Activated naive CD8-positive, alpha-beta T cell (primary cell): ENCODE measurements around the gene HPCA.

Experiments
- H3K27ac Mint-ChIP-seq: one replicate; pipeline ENCODE4 v1.8.0; 2021; ENCODE audit warnings: mixed read lengths
- H3K27me3 Mint-ChIP-seq: one replicate; pipeline ENCODE4 v1.8.0; 2021; ENCODE audit warnings: mixed read lengths
- H3K36me3 Mint-ChIP-seq: one replicate; pipeline ENCODE4 v1.8.0; 2021; ENCODE audit warnings: mixed read lengths
- H3K4me1 Mint-ChIP-seq: one replicate; pipeline ENCODE4 v1.8.0; 2021; ENCODE audit warnings: low read depth, mixed read lengths
- H3K4me3 Mint-ChIP-seq: one replicate; pipeline ENCODE4 v1.8.0; 2021; ENCODE audit warnings: mild to moderate bottlenecking, mixed read lengths
- H3K9me3 Mint-ChIP-seq: one replicate; pipeline ENCODE4 v1.8.0; 2021; ENCODE audit warnings: low read depth, mixed read lengths

The HPCA gene

GRCh38 chr1:32886004-32886827 lies at the start of gene HPCA:
Gene HPCA (plus strand): TSS chr1:32886491. CDS start chr1:32888899, 2,408 bp downstream.
- peak within 1 kb of the TSS; percentile 42 for H3K4me3 Mint-ChIP-seq
- no peak within 1 kb of the TSS for H3K27ac Mint-ChIP-seq

DNA sequence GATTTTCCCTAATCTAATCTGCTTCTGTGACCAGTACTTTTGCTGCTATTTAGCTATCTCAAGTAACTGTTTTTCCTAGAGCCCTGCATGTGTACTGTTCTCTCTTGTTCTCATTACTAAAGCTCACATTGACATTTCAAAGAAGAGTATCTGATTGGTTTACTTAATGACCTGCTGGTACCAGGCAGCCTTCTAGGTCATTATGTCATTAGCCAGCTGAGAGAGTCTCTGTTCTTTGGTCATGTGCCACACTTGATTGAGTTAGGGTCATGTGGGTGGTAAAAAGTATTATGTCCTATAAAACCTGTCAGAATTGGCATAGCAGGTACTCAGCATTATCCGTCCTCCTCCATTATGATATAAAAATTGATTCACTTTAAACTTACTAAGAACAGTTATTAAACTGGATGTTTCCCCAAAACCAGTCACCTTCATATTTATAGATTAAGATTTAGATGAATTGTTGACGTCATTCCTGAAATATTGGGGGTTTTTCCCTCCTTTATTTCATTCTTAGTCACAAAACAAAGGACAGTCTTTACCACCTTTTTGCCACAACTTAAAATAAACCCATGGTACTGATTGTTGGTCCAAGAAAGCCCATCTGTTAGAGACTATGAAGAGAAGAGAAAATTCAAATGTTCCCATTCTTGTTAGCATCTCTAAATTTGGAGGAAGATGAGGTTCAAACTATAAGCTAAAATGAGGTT lies 37.8 kb upstream of the HPCA start:
- Mint-ChIP-seq H3K9me3 (no peaks in the 10 kb centered on the region), H3K4me1 (peaks cover 2% of the 10 kb centered on the region)

More at GRCh38 chr1:32886004-32886827, at the start of gene HPCA:
- H3K4me1 Mint-ChIP-seq, result peaks cover 7% of the 10 kb centered on the region
- peaks cover 30% of the 10 kb centered on the region for H3K27me3 Mint-ChIP-seq
- H3K36me3 Mint-ChIP-seq, result no peaks in the 10 kb centered on the region
- no peaks in the 10 kb centered on the region for H3K9me3 Mint-ChIP-seq

DNA sequence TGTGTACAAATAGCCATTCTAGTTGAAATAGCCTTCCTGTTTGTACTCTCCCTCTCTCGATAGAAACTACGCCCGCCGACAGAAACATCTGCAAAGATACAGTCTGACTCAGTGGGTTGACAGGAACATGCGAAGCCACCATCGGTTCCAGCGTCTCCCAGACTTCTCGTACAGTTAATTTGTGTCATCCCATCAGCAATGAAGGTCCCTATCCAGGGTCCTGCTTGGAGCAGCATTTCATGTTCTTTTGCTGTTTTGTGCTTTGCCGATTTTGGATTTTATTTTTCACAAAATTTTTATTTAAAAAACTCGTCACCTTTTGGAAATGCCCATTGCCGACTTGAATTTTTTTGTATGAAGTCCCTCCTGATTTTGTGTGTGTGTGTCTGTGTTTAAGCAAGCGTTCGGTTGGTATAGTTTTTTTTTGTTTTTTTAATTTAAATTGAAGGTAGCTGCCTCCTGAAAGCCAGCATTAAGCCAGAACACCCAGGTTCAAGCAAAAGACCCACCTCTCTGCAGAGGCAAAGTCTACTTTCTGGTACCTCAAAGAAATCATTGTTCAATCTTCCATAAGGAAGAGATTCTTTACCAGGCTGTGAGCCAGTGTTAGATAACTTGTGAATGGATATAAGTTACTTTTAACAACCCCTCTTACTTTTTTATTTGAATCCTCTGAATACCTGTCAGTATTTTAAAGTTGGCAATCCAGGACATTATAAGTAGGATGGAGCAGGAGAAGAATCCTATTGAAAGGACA lies 30.3 kb upstream of the HPCA start:
- Mint-ChIP-seq H3K27ac (no peak overlapping the region), H3K4me1 (no peaks in the 10 kb centered on the region), H3K36me3 (peaks cover 22% of the 10 kb centered on the region), H3K4me3 (no peak overlapping the region), H3K27me3 (no peaks in the 10 kb centered on the region), H3K9me3 (no peaks in the 10 kb centered on the region)

More for the DNA sequence above, 37.8 kb upstream of the HPCA start:
- Mint-ChIP-seq H3K36me3 (peaks cover 19% of the 10 kb centered on the region), H3K27ac (no peak overlapping the region), H3K27me3 (no peaks in the 10 kb centered on the region), H3K4me3 (no peak overlapping the region)

DNA sequence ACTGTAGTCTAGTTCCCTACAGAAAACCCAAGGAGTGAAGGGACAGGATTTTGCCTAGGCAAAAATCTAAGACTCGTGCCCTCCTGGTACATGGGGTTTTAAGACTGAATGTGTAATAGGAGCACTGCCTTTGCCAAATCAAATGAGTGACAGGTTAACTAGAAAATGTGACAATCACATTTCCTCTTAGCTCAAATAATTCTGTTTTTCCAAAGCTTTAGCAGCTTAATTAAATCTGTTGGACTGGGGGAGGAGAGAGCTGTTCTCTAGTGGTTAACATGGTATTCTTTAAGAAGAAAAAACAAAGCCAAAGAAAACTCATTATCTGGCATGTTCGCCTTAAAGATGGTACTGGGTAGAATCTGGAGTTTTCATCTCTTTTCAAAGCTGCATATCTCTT lies 28.2 kb upstream of the HPCA start:
- H3K4me3 Mint-ChIP-seq, result no peak overlapping the region
- H3K9me3 Mint-ChIP-seq, result no peaks in the 10 kb centered on the region
- no peaks in the 10 kb centered on the region for H3K4me1 Mint-ChIP-seq
- H3K27me3 Mint-ChIP-seq, result no peaks in the 10 kb centered on the region
- peaks cover 22% of the 10 kb centered on the region for H3K36me3 Mint-ChIP-seq
- no peak overlapping the region for H3K27ac Mint-ChIP-seq

DNA sequence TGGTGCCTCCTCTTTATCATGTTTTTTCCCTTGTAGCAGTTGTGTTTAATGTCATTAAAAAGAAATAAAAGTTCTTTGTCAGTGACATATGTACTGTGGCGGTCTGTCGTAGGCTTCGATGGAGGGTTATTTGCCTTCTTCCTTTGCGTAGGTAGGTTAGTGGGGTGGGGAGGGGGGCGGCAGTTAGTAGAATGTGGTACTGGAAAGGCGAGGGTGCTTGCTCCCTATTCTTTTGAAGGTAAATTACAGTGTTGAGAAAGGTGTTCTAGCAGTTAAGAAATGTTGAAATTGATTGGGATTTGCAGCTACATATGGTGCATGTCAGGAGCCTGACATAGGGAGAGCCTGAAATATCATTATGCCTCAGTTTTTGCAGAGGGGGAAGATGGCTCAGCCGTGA lies 27.5 kb upstream of the HPCA start:
- peaks cover 22% of the 10 kb centered on the region for H3K36me3 Mint-ChIP-seq
- H3K9me3 Mint-ChIP-seq, result no peaks in the 10 kb centered on the region
- no peak overlapping the region for H3K4me3 Mint-ChIP-seq
- H3K27me3 Mint-ChIP-seq, result no peaks in the 10 kb centered on the region
- H3K27ac Mint-ChIP-seq, result no peak overlapping the region
- H3K4me1 Mint-ChIP-seq, result no peaks in the 10 kb centered on the region

DNA sequence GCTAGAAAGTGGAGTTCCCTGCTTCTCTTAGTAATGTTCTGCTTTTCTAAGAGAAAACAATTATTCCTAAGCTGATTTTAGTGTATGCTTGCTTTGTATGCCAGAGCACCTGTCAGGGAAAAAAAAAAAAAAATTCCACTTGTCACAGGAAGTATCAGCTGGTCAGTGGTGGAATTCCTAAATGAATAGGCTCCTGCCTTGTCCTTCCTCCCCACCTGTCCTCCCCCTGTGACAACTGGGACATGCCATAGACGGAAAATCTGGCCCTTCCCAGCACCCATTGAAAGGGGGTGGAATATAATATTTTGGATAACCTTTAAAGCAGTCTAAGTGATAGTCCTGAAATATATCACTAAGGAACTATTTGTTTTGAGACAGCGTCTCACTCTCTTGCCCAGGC lies 26.4 kb upstream of the HPCA start:
- H3K27me3 Mint-ChIP-seq, result no peaks in the 10 kb centered on the region
- H3K4me3 Mint-ChIP-seq, result no peak overlapping the region
- H3K27ac Mint-ChIP-seq, result no peak overlapping the region
- H3K36me3 Mint-ChIP-seq, result peaks cover 16% of the 10 kb centered on the region
- no peaks in the 10 kb centered on the region for H3K9me3 Mint-ChIP-seq
- H3K4me1 Mint-ChIP-seq, result no peaks in the 10 kb centered on the region

- Mint-ChIP-seq H3K4me1 (no peaks in the 10 kb centered on the region), H3K4me3 (no peak overlapping the region), H3K27ac (no peak overlapping the region), H3K27me3 (no peaks in the 10 kb centered on the region), H3K36me3 (peaks cover 15% of the 10 kb centered on the region), H3K9me3 (no peaks in the 10 kb centered on the region)
Measured at GRCh38 chr1:32860566-32860965, 25.7 kb upstream of the HPCA start.

DNA sequence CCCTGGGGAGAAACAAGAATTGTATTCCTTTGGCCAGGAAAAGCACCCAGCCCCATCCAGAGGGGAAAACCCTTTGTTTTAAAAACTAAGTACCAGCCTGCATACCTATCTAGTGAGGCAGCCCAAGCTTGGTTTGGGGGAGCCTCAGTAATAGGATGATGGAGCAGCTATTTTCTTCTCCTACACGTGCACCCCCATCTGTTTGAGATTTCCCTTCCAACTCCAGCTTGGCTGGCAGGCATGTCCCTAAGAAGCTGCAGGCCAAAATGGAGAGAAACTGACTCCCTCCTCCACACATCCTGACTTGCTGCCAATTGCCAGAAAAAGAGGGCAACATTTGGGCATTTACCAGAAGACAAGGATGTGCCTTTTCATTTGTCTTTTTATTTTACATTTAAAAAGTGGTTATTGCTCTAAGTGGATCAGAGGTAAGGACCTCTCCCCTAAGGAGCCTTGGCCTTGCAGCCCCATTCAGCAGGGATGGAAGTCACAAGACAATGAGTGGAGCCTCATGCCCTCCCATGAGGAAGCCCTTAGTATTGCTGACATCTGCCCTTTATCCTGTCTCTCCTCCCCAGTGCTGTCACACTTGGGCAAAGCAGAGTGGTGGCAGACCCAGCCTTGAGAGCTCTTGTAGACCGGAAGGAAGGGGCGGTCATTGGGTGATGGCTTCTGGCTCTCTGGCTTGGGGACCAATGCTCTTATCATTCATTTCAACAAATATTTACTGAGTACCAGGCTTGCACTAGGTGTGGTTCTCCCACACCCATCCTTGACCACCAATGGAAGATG lies 24.2 kb upstream of the HPCA start:
- Mint-ChIP-seq H3K27ac (no peak overlapping the region), H3K4me3 (no peak overlapping the region), H3K27me3 (no peaks in the 10 kb centered on the region), H3K4me1 (no peaks in the 10 kb centered on the region), H3K36me3 (peaks cover 20% of the 10 kb centered on the region), H3K9me3 (no peaks in the 10 kb centered on the region)

- peaks cover 21% of the 10 kb centered on the region for H3K36me3 Mint-ChIP-seq
- no peaks in the 10 kb centered on the region for H3K27me3 Mint-ChIP-seq
- no peaks in the 10 kb centered on the region for H3K9me3 Mint-ChIP-seq
- no peaks in the 10 kb centered on the region for H3K4me1 Mint-ChIP-seq
- H3K4me3 Mint-ChIP-seq, result no peak overlapping the region
- H3K27ac Mint-ChIP-seq, result no peak overlapping the region
Measured at GRCh38 chr1:32863218-32863880, 22.9 kb upstream of the HPCA start.

- Mint-ChIP-seq H3K4me3 (no peak overlapping the region), H3K36me3 (peaks cover 25% of the 10 kb centered on the region), H3K9me3 (no peaks in the 10 kb centered on the region), H3K27ac (no peak overlapping the region), H3K4me1 (no peaks in the 10 kb centered on the region), H3K27me3 (no peaks in the 10 kb centered on the region)
Measured at GRCh38 chr1:32863881-32864245, 22.4 kb upstream of the HPCA start.

DNA sequence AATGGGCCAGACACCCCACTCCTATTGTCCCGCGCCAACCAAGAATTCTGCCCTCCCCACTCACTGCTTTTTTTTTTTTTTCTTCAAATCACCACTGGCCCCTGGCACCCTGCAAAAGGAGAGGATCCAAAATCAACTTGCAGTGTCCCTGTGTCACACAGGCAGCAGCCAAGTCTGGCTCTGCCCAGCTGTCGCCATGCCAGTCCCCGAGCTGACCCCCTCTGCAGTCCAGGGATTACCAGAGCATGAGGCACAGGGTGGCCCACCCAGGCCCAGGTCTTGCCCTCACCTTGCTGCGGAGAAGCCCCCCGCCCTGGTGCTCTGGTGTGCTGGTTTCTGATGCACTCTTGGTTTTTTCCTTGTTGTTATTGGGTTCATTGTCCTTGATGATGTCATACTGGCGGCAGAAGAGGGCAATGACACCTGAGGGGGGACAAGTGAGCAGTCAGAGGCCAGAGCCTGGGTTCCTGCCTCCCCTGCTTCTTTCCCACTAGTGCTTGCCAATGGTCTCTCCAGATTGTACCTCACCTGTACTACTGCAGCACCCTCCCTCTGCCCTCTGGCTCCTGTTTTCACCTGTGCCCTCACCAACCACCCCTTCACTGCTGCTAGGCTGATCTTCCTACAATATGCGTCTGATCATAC lies 21.8 kb upstream of the HPCA start:
- Mint-ChIP-seq H3K36me3 (peaks cover 25% of the 10 kb centered on the region), H3K9me3 (no peaks in the 10 kb centered on the region), H3K27me3 (peaks cover 6% of the 10 kb centered on the region), H3K4me1 (peaks cover 2% of the 10 kb centered on the region), H3K4me3 (no peak overlapping the region), H3K27ac (no peak overlapping the region)

- Mint-ChIP-seq H3K36me3 (peaks cover 22% of the 10 kb centered on the region), H3K4me3 (no peak overlapping the region), H3K4me1 (peaks cover 8% of the 10 kb centered on the region), H3K27ac (no peak overlapping the region), H3K27me3 (peaks cover 12% of the 10 kb centered on the region), H3K9me3 (no peaks in the 10 kb centered on the region)
Measured at GRCh38 chr1:32865639-32866405, 20.5 kb upstream of the HPCA start.

DNA sequence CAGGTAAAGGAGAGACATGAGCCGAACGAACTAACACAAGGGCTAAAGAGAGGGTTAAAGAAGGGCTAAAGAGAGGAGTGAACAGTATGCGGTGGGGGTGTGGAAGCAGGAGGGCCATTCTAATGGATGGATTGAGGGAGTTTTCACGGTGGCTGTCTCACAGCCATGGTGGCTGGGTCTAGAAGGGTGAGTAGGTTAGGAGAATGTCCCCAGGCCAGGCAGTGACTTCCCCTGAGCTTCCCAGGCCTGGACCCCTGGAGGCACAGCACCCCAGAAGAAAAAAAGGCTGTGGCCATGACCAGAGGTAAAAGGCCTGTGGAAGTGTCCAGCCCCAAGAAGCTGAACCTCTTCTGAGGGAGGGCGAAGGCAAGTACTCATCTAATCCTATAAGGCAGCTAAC lies 19.1 kb upstream of the HPCA start:
- H3K27ac Mint-ChIP-seq, result no peak overlapping the region
- H3K36me3 Mint-ChIP-seq, result peaks cover 22% of the 10 kb centered on the region
- H3K4me3 Mint-ChIP-seq, result no peak overlapping the region
- H3K4me1 Mint-ChIP-seq, result peaks cover 16% of the 10 kb centered on the region
- peaks cover 21% of the 10 kb centered on the region for H3K27me3 Mint-ChIP-seq
- H3K9me3 Mint-ChIP-seq, result no peaks in the 10 kb centered on the region
